ENCODE measurements around the gene GXYLT2.

Gene GXYLT2

DNA sequence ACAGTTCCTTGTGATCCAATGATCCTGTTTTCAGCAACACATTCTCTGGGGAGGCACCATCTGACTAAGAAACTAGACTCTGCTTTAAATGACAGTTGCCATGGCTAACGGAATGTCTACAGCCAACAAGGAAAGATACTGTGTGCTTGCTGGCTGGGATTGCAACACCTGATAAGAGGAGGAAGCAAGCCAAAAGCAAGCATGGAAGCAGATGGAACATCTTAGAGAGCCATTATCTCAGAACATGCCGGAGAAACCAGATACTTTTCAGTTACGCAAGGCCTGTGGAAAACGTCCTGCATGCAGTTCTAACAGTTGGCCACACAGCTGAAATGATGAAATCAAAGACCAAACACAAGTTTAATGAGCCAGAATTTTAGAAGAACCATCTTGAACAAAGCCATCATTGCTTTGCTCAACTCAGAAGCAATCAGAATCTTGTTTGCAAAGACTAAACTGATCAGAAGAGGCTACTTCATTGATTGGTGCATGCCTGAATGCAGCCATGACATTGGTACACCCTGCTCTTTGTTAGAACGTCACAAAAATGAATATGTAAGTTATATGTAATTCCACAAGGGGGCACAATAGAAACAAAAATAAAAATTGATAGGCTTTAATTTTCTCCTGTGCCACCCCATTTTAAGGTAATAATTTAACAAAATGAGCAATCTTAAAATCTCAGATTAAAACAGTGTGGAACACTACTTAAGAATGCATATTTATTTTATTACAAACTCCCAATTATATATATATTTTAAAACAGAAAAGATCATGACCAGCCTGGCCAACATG lies 50.8 kb downstream of the GXYLT2 start:
- peak; percentile 29 to 40 for DNase-seq

DNA sequence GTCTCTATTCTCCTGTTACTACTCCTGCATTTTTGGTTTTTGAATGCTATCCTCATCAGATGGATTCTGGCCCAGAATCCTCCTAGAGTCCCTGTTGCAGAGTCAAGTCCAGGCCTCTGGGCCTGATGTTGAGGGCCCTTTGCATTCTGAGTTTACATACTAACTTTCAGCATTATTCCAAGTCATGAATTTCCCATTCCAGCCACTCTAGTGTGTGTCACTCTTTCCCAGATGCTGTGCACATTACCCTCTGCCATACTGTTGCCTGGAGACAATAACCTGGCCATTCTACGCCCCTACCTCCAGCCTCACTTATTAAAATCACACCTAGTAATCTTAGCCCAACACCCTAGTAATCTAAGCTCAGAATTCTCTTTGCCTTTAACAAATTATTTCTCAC lies 53.4 kb downstream of the GXYLT2 start:
- DNase-seq, result peak; percentile 1 to 10

DNA sequence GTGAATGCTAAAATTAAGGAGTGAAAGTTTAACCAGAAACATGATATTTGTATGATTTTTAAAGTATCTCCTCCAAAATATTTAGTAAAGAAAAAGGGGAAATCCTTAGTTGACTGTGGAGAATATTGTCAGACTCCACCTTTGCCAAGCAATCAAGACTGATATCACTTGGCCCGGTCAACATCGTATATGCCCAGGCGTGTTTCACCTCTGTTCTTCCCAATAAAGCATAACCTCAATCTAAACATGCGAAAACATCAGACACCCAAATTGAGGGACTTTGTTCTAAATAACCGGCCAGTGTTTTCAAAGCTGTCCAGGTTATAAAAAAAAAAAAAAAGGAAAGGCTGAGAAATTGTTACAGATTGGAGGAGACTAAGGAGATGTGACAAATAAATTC lies 54.6 kb downstream of the GXYLT2 start:
- DNase-seq, result no peak

DNA sequence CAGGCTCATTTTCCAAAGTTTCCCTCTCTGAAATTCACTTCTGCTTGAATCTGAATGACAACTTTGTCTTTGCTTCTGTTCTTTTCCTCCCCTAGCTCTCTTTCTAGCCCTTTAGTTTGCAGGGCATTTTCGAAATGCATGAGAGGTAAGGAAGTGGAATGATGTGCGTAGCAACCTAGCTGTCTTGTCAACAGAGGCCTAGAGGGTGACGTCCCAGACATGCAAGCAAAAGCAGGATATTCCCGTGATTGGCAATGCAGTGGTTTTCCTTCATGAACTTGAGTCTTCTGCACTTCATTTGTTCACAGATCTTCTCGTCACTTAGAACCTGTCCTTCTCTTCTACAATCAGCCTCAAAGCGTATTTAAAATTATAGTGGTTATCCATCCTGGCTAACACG lies 56.9 kb downstream of the GXYLT2 start:
- DNase-seq, result no peak

DNA sequence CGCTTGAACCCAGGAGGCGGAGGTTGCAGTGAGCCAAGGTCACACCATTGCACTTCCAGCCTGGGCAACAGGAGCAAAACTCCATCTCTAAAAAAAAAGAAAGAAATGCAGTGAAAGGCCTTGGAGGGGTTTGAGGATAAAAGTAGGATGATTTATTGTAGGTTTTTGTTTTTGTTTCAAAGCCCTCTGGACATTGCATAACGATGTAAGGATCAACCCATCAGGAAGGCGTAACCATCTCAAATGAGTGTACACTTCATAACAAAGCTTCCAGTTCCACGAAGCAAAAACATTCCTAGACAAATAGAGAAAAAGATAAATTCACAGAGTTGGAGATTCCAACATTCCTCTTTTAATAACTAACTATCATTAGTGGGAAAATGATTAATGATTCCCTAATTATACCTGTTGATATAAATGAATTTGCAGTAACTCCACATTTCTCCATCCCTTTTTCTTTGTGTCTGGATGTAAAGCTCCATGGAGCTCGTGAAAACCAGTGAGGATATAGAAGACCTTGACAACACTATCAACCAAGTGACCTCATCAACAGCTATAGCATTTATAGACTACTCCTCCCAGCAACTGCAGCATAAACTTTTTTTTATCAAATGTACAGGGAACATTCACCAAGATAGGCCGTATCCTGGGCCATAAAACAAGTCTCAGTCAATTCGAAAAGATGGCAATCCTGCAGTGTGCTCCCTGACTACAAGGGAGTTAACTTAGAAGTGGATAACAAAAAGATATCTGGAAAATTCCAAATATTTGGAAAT lies 60.1 kb downstream of the GXYLT2 start:
- DNase-seq, result no peak

DNA sequence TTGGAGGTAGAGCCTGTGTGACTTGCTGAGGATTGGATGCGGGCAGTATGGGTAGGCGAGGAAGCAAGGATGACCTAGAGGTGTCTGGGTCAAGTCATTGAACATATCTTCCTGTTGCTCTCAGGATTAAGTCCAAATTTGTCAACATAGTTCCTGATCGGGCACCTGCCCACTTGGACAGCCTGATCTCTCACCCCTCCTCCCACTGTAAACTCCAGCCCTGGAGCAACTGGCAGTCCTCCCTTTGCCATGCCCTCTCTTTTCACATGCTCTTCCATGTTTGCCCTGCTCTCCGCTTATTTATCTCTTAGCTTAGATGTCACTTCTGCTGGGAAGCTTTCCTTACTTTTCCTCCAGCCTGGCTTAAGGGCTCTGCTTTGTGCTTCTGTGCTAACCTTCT lies 61.2 kb downstream of the GXYLT2 start:
- no peak for DNase-seq

DNA sequence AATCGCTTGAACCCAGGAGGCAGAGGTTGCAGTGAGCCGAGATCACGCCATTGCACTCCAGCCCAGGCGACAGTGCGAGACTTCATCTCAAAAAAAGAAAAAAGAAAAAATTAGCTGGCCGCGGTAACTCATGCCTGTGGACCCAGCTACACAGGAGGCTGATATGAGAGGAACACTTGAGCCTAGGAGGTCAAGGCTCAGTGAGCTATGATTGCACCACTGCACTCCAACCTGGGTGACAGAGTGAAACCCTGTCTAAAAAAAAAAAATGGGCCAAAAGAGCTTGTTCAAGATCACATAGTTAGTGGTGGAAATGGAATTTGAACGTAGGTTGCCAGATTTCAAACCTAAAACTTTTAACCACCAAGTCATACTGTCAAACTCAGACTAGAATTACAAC lies 62.5 kb downstream of the GXYLT2 start:
- no peak for DNase-seq

DNA sequence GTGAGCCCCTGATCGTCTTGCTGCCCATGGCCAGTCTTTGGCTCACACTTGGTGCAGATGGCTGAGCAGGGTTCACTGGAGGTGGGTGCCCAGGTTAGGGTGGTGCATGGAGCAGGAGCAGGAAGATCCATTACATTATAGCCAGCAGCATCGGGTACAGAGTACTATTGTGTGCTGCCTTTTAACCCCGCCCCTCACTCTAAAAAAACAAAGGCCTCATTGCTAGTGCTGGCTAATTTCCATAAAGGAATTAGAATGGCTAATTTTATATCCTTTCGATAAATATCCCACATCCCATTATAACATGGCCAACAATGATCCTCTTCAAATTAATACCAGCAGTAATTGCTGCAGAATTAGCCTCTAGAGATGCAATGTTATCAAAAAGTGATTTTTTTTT lies 63.0 kb downstream of the GXYLT2 start:
- DNase-seq, result peak; percentile 81 to 88

DNA sequence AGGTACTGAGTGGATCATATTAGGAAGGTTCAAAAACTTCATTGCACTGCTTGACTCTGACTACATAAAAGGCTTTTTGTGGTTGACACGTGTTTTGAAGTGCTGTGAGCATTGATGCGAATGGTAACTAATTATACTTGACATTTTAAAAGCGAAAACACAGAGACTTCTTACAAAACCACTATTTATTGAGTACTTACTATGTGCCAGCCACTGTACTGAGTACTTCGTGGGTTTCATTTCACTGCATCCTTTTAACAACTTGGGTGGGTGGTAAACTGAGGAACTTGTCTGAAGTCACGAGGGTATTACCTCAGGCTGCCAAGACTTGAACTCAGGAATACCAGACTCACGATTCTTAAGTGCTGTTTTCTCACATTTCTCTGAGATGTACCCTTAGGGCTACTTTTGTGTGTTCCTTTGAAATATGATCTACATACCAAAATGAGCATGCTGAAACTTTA lies 63.4 kb downstream of the GXYLT2 start:
- DNase-seq, result peak in 1 of 2 experiments; percentile 28

DNA sequence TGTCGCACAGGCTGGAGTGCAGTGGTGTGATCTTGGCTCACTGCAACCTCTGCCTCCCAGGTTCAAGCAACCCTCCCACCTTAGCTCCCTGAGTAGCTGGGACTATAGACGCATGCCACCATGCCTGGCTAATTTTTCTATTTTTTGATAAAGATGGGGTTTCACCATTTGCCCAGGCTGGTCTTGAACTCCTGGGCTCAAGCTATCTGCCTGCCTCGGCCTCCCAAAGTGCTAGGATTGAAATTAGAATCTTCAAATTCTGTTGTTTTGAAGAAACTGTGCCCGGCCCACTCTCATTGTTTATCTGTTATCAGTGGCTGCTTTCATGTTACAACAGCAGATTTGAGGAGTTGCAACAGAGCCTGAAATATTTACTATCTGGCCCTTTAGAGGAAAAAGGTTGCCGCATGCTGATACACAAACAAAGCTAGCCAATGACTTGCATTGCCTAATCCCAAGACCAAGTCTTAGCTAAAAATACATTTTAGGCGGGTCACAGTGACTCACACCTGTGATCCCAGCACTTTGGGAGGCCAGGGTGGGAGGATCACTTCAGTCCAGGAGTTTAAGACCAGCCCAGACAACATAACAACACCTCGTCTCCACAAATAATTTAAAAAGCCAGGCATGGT lies 65.6 kb downstream of the GXYLT2 start:
- DNase-seq, result no peak

DNA sequence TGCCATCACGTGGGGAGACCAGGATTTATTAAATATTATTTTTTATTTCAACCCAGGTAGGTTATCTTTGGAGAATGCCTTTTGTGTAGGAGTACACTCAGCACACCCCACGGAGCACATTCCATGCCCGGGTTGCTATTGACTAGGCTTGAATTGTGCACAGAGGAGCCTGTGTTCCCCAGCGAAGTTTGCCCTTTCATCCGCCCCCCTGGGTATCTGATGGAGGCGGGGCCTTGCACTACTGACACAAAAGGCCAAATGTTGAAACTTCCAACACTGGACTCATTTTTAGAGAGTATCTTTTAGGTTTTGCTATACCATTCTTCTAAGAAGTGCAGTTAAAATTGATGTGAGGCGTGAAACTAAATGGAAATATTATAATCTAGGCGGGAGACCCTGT lies 69.5 kb downstream of the GXYLT2 start:
- DNase-seq, result no peak

DNA sequence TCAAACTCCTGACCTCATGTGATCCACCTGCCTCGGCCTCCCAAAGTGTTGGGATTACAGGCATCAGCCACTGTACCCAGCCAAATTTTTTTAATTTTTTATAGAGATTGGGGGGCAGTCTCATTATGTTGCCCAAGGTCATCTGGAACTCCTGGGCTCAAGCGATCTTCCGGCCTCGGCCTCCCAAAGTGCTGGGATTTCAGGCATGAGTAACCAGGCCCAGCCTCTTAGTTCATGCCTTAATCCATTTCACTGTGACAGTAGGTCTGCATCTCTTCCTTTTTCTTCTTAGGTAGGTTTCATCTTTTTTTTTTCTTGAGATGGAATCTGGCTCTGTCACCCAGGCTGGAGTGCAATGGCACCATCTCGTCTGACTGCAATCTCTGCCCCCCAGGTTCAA lies 71.5 kb downstream of the GXYLT2 start:
- DNase-seq, result no peak

DNA sequence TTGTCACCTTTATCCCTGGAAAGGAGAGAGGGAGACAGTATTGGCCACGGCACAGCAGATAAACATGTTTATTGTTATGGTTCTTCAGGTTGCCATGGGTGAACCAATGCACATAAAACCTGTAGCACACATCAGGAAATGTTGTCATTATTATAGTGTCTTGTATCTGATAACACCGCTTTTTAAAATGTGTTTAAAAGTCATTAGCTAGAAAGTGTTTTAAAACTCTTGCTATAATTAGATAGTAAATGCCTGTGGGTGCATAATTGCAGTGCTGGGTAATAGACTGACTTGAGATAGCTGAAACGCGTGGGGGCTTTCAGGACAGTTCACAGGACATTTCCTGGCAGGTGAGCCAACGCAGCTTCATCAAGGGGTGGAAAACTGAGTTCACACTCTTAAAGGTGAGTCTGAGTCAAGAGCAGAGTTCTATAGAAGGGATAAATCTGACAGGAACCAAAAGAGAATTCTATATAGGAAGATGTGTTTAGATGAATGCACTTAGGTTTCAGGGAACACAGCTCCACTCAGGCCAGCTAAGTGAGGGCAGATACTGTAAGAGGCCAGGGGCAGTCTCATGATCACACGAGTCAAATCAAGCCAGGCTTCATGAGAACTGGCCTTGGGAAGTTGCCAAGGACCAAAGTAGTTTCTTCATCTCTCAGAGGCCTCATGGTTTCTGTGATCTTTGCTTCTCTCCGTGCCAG lies 73.1 kb downstream of the GXYLT2 start:
- no peak for DNase-seq

DNA sequence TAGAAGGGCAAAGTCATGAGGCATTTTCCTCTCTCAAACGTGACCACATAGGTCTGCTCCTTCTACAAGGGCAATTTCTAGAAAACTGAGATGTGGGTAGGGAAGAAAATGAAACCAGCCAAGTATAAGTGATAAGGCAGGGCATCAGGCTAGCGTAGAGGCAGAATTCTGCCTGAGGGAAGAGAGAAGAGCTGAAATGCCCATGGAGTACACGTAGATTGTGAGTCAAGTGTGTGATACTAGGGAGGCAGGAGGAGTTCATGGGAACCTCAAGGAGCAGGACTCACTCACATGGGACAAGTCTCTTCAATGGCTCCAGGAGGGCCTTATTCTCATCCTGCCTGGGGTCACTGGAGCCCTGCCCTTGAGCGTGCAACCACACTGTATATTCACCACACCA lies 73.9 kb downstream of the GXYLT2 start:
- DNase-seq, result no peak

DNA sequence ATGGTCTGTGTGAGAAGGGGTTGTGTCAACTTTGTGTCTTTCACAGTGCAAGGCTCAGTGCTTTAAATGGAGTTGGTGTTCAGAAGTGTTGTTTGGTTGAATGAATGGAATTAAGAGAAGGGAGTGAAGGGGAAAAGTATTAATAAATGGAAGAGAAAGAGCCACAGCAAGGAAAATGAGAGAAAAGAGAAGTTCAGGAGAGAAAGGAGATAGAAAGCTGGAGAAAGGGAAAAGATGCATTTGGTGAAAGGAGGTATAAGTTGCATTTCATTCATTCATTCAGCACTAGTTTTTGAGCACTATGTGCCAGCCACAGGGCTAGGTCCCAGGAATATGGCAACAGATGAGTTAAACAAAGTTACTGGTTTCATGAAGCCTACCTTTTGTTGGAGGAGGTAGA lies 74.5 kb downstream of the GXYLT2 start:
- no peak for DNase-seq

DNA sequence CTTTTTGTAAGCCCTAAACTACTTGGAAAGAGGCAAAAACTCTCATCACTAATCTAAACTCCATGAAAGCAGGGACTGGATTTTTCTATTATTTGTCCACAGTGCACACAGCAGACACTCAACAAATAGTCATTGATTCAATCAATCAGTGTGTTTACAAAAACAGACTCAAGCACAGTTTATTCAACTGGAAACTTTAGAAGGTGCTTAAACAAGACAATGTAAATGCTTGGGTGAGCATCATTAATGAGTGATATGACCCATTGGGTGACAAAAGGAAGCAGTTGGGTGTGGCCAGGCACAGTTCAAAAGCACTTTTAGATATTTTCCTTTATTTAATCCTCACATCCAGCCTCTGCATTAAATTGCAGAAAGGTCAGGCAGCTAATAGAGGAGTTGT lies 76.8 kb downstream of the GXYLT2 start:
- DNase-seq, result no peak

DNA sequence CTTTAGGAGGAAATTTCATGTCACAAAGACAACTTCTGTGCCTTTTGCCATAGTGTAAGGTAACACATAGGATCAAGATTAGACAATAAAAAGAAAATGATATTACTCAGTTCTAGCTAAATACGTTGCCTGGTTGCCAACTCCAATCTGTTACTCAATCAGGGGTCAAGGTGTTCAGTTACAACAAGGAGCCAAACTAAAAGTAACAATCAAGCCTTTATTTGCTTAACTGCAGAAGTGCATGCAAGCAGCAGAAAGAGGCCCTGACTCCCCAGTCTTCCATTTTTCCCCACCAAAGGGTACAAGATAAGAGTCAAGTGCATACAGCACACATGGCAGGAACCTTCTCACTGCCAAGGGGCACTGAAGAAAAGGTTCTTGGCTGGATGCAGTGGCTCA lies 80.4 kb downstream of the GXYLT2 start:
- DNase-seq, result no peak

DNA sequence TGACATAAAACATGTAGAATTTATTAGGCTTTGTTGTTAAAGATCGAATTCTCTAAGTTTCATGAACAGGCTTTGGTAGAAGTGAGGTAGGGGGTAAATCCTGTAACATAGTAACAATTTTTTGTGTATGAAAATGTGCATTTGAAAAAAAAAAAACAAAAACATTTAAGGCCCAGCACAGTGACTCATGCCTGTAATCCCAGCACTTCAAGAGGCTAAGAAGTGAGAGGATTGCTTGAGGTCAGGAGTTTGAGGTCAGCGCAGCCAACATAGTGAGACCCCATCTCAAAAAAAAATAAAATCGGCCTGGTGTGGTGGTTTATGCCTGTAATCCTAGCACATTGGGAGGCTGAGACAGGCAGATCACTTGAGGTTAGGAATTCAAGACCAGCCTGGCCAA lies 81.9 kb downstream of the GXYLT2 start:
- no peak for DNase-seq

DNA sequence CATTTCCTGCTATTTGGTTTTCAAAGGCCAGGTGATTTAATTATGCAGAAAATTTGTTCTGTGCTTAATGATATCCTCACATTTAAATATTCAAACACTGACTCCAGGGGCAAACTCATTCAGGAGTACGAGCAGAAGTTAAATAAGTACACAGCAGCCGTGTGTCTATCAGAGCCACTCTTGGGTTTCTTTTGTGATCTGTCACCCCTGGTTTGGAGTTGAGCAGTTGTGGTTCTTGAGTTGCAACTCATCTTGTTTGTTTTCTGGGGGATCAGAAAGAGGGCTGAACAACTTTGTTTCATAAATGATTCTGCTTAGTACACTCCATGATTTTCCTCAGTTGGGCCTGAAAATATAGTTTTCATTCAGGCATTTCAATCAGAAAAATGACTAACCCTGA lies 83.1 kb downstream of the GXYLT2 start:
- peak in 1 of 2 experiments; percentile 32 for DNase-seq

DNA sequence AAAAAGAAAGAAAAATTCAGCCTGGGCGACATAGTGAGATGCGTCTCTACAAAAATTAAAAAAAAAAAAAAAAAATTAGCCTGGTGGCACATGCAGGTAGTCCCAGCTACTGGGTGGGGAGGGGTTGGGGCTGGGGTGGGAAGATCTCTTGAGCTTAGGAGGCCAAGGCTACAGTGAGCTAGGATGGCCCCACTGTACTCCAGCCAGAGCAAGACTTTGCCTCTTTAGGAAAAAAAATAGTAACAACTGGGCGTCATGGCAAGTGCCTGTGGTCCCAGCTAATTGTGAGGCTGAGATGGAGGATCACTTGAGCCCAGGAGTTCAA lies 84.8 kb downstream of the GXYLT2 start:
- no peak for DNase-seq

DNA sequence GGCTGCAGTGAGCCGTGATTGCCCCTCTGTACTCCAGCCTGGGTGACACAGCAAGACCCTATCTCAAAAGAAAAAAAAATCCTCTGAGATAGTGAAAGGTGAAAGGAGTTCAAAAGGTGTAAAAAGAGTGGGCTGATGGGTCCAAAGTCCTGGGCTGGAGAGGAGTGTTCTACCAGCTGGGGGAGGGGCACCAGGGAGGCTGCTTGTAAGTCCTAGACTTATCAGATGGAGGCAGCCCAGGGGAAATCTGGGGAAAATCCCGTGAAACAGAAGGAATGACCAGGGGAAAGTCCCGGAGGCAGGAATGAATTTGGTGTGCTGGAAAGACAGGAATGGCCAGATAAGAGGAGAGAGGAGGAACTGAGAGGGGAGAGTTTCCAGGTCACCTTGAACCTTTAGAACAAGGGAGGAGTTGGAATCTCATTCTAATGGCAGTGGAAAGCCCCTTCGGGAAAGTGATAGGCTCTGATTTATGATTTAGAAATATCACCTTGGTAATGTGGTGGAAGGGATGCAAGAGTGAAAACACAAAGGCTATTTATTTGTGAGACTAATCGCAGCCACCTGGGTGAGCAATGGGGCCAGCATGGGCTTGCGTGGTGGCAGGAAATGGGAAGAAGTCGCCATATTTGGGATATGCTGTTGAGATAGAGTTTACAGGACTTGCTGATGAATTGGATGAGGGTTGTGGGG lies 85.3 kb downstream of the GXYLT2 start:
- no peak for DNase-seq

DNA sequence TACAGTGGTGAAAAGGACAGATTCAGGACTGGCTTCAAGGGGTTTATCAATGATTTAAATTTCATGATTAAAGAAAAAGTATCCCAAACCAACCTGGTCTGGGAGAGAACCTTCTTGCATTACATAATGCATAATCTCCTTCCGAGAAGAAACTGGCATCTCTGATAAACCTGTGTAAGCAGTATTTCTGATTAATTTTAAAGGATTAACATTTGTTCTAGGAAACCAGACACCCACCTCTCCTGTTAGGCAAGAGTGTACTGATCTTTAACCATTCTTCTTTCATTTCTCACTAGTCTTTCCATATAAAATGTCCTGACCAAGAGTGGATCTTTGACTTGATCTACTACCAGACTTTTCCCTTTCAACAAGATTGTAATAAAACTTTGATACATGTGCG lies 85.9 kb downstream of the GXYLT2 start:
- DNase-seq, result no peak

DNA sequence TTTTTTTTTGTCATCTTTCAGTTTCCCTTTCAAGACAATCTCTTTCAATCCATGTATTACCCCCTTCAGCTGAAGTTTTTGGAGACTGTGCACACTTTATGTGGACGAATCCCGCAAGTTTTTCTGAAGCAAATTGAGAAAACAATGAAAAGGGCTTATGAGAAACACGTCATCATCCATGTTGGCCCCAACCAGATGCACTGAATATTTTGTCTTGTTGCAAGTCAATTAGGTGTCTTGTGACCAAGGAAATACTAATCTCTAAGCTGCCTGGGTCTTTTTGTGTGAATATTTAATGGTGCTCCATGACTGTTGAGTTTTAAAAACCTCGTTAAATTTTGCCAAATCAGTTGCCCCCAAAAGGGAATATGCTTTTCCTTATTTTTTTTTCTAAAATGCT lies 87.1 kb downstream of the GXYLT2 start:
- no peak for DNase-seq

Data from NCI-H526 (cell line).